OCI-LY7 (cell line): ENCODE measurements around the gene RBM39. TPM values are rescaled to one million over a fixed set of nuclear protein-coding genes. Genes with fewer than 3 reads are reported as not detected.
"Not testable (repeated sequence)": the region's sequence is repeated elsewhere in the genome, so short reads cannot be mapped to it uniquely, and the experiment has no call there.

Source experiments
- BruUV-seq: library from RNA; stranded (reverse); fragments of 400-500 nt; replicated peaks from 2 replicates; lab custom pipeline; 2021; lab: Mats Ljungman, UMichigan
- CTCF ChIA-PET: fragments of 300-600 bp; sonication (Branson Sonifier 250); formaldehyde crosslinking; loops from one replicate; lab custom pipeline; 2022; ENCODE audit warnings: antibody characterized with exemption; ENCODE audit not compliant: unreplicated experiment; lab: Charles Lee
- POLR2A ChIA-PET: fragments of 300-600 bp; sonication (Branson Sonifier 250); formaldehyde crosslinking; loops from one replicate; lab custom pipeline; 2022; ENCODE audit warnings: antibody characterized with exemption; lab: Charles Lee
- DNase-seq: peaks from one replicate; pipeline ENCODE4 v3.0.0-alpha.2; 2015; ENCODE audit warnings: low spot score
- H2AFZ ChIP-seq: fragments of 200-600 bp; sonication (generic), shearing (Covaris generic); 2 replicates; pipeline ENCODE4 v1.6.1; 2014; ENCODE audit warnings: mild to moderate bottlenecking, antibody characterized with exemption, low read length, moderate library complexity
- H3K27ac ChIP-seq: fragments of 200-600 bp; sonication (generic); 2 replicates; pipeline ENCODE4 v1.5.1; 2014; ENCODE audit warnings: mixed run types, low read depth, mild to moderate bottlenecking, moderate library complexity, low read length, inconsistent platforms; ENCODE audit not compliant: poor library complexity, severe bottlenecking
- H3K36me3 ChIP-seq: fragments of 200-600 bp; sonication (generic); 2 replicates; pipeline ENCODE4 v1.6.1; 2014; ENCODE audit warnings: mild to moderate bottlenecking, antibody characterized with exemption, low read length, moderate library complexity, mixed read lengths; ENCODE audit not compliant: insufficient read depth
- H3K4me1 ChIP-seq: fragments of 200-600 bp; sonication (generic); 2 replicates; pipeline ENCODE4 v1.5.1; 2014; ENCODE audit warnings: mild to moderate bottlenecking, low read length; ENCODE audit not compliant: insufficient read depth, poor library complexity, severe bottlenecking
- H3K4me2 ChIP-seq: fragments of 200-600 bp; sonication (generic); 2 replicates; pipeline ENCODE4 v1.6.1; 2014; ENCODE audit warnings: mild to moderate bottlenecking, low read length
- H3K4me3 ChIP-seq: fragments of 200-600 bp; sonication (generic); 2 replicates; pipeline ENCODE4 v1.5.1; 2014; ENCODE audit warnings: mild to moderate bottlenecking, low read depth, low read length; ENCODE audit not compliant: poor library complexity, severe bottlenecking
- H3K79me2 ChIP-seq: fragments of 200-600 bp; sonication (generic); 2 replicates; pipeline ENCODE4 v1.6.1; 2016; ENCODE audit warnings: low read depth, mild to moderate bottlenecking, low read length, moderate library complexity, mixed read lengths; ENCODE audit not compliant: insufficient read depth
- H3K9me2 ChIP-seq: fragments of 200-600 bp; sonication (generic); 2 replicates; pipeline ENCODE4 v1.6.1; 2016; ENCODE audit warnings: mild to moderate bottlenecking, low read length, mixed read lengths; ENCODE audit not compliant: insufficient read depth
- H3K9me3 ChIP-seq: fragments of 200-600 bp; sonication (generic); 2 replicates; pipeline ENCODE4 v1.6.1; 2014; ENCODE audit warnings: mild to moderate bottlenecking, mixed run types, low read length, mixed read lengths
- H4K20me1 ChIP-seq: fragments of 200-600 bp; sonication (generic); 2 replicates; pipeline ENCODE4 v1.6.1; 2014; ENCODE audit warnings: mild to moderate bottlenecking, antibody characterized with exemption, low read length, moderate library complexity, mixed read lengths; ENCODE audit not compliant: insufficient read depth
- CTCF ChIP-seq: fragments of 200-600 bp; sonication (generic); conservative IDR thresholded peaks from 2 replicates; pipeline ENCODE4 v1.5.1; 2014; ENCODE audit warnings: mild to moderate bottlenecking, antibody characterized with exemption, low read length, moderate library complexity, mixed read lengths
- EZH2phosphoT487 ChIP-seq: fragments of 200-600 bp; sonication (generic); IDR thresholded peaks from 2 replicates; pipeline ENCODE4 v1.6.1; 2018; ENCODE audit warnings: low read depth, borderline replicate concordance, mild to moderate bottlenecking, mixed run types, antibody characterized with exemption, low read length, moderate library complexity, mixed read lengths
- intact Hi-C: fragments of 100-400 bp; cut with micrococcal nuclease; formaldehyde crosslinking; loops from one replicate; pipeline ENCODE4 v1.10.0; 2022; ENCODE audit not compliant: unreplicated experiment
- total RNA-seq, 2 experiments: library from RNA; depleted of rRNA in 1 of 2; stranded (reverse); fragments of >200 nt in 1 of 2; shearing (Covaris generic) in 1 of 2; gene quantifications; 2 replicates each; pipeline ENCODE4 v1.2.3, GENCODE V29; 2014 to 2022

Gene RBM39
- total RNA-seq, 2 experiments from 2014 or later, result 346 to 431 TPM

- intact Hi-C loops, result no loop called here
- Histone ChIP-seq H3K9me3 (no peaks in the 10 kb centered on the region), H2AFZ (no peak overlapping the region), H3K27ac (no peak overlapping the region), H3K4me3 (no peak overlapping the region), H3K36me3 (peaks cover 100% of the 10 kb centered on the region), H3K4me2 (no peak overlapping the region), H4K20me1 (peaks cover 26% of the 10 kb centered on the region; the same call in 1 of the 2 replicates), H3K79me2 (peaks cover 90% of the 10 kb centered on the region; the same call in 1 of the 2 replicates), H3K4me1 (no peaks in the 10 kb centered on the region), H3K9me2 (no peaks in the 10 kb centered on the region)
- TF ChIP-seq EZH2phosphoT487 (no peak), CTCF (no peak)
- ChIA-PET CTCF (no interaction called here), POLR2A (no interaction called here)
- no peak for DNase-seq
- BruUV-seq, result no TSS peak
These were observed 26.4 kb downstream of the RBM39 start for GRCh38 chr20:35715652-35716051.

- Histone ChIP-seq H2AFZ (no peak overlapping the region), H3K79me2 (peaks cover 90% of the 10 kb centered on the region; the same call in 1 of the 2 replicates), H4K20me1 (peaks cover 36% of the 10 kb centered on the region), H3K4me2 (no peak overlapping the region), H3K4me1 (no peaks in the 10 kb centered on the region), H3K9me3 (no peaks in the 10 kb centered on the region), H3K9me2 (no peaks in the 10 kb centered on the region), H3K4me3 (no peak overlapping the region), H3K36me3 (peaks cover 100% of the 10 kb centered on the region), H3K27ac (no peak overlapping the region)
- no peak for DNase-seq
- CTCF ChIA-PET, result no interaction called here
- TF ChIP-seq EZH2phosphoT487 (no peak), CTCF (no peak)
- no TSS peak for BruUV-seq
- POLR2A ChIA-PET, result interaction anchor here (0.7 to 2.0 kb wide), 4 partner anchors 14 to 132 kb away, joined by 3 to 5 read pairs (median 5); no protein-coding TSS in a partner anchor
- intact Hi-C loops, result no loop called here
These were observed 27.9 kb downstream of the RBM39 start for GRCh38 chr20:35714127-35714526.

DNA sequence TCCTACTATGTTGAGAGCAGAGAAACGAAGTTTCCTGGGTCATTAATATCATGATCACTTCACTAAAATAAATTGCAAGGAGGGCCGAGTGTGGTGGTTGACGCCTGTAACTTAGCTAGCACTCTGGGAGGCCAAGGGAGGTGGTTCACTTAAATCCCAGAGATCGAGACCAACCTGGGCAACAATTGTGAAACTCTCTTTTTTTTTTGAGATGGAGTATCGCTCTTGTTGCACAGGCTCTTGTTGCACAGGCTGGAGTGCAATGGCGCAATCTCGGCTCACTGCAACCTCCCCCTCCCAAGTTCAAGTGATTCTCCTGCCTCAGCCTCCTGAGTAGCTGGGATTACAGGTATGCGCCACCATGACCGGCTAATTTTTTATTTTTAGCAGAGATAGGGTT, 28.9 kb downstream of the RBM39 start:
- CTCF ChIA-PET, DNase-seq, H3K4me3 ChIP-seq, H3K4me1 ChIP-seq, H3K4me2 ChIP-seq, H3K9me3 ChIP-seq, BruUV-seq, H3K27ac ChIP-seq, H3K9me2 ChIP-seq, intact Hi-C loops, H2AFZ ChIP-seq: not testable (repeated sequence)
- H3K79me2 ChIP-seq, result peaks cover 90% of the 10 kb centered on the region; the same call in 1 of the 2 replicates
- H3K36me3 ChIP-seq, result peaks cover 100% of the 10 kb centered on the region
- peaks cover 36% of the 10 kb centered on the region for H4K20me1 ChIP-seq
- POLR2A ChIA-PET, result interaction anchor here (0.5 to 2.0 kb wide), 6 partner anchors 9 to 30 kb away, joined by 3 to 5 read pairs (median 4); no protein-coding TSS in a partner anchor
